IMR-90 (cell line): Measurements from ENCODE around the gene CPLX4.

Experiments used
- BHLHE40 ChIP-seq: fragments of 150-350 bp; IDR thresholded peaks from 2 replicates; pipeline ENCODE4 v1.6.1; 2016; ENCODE audit warnings: mild to moderate bottlenecking, low read depth, low read length
- CEBPB ChIP-seq: IDR thresholded peaks from 2 replicates; pipeline ENCODE4 v1.6.1; 2012; ENCODE audit warnings: low read depth, low read length, improper control_type of control experiment
- CHD1 ChIP-seq: IDR thresholded peaks from 2 replicates; pipeline ENCODE4 v1.6.1; 2012; ENCODE audit warnings: low read depth, low read length, improper control_type of control experiment
- CTCF ChIP-seq: conservative IDR thresholded peaks from 2 replicates; pipeline ENCODE4 v1.5.1; 2012; ENCODE audit warnings: mild to moderate bottlenecking, low read depth, low read length, improper control_type of control experiment
- ELK1 ChIP-seq: fragments of 150-350 bp; IDR thresholded peaks from 2 replicates; pipeline ENCODE4 v1.6.1; 2016; ENCODE audit warnings: low read depth, mild to moderate bottlenecking, low read length, moderate library complexity, borderline replicate concordance
- MAFK ChIP-seq: IDR thresholded peaks from 2 replicates; pipeline ENCODE4 v1.6.1; 2012; ENCODE audit warnings: low read depth, low read length, improper control_type of control experiment
- MXI1 ChIP-seq: IDR thresholded peaks from 2 replicates; pipeline ENCODE4 v1.6.1; 2012; ENCODE audit warnings: low read depth, mild to moderate bottlenecking, low read length, moderate library complexity, borderline replicate concordance
- NFE2L2 ChIP-seq: fragments of 150-350 bp; IDR thresholded peaks from 2 replicates; pipeline ENCODE4 v1.6.1; 2016; ENCODE audit warnings: low read depth, mild to moderate bottlenecking, low read length
- POLR2A ChIP-seq: IDR thresholded peaks from 2 replicates; pipeline ENCODE4 v1.6.1; 2012; ENCODE audit warnings: mild to moderate bottlenecking, low read depth, low read length
- RAD21 ChIP-seq: IDR thresholded peaks from 2 replicates; pipeline ENCODE4 v1.6.1; 2012; ENCODE audit warnings: low read length, improper control_type of control experiment
- RCOR1 ChIP-seq: IDR thresholded peaks from 2 replicates; pipeline ENCODE4 v1.6.1; 2012; ENCODE audit warnings: mild to moderate bottlenecking, low read length, improper control_type of control experiment; ENCODE audit not compliant: insufficient replicate concordance
- SMC3 ChIP-seq: fragments of 150-350 bp; IDR thresholded peaks from 2 replicates; pipeline ENCODE4 v1.6.1; 2016; ENCODE audit warnings: low read depth, mild to moderate bottlenecking, antibody characterized with exemption, low read length, moderate library complexity
- USF2 ChIP-seq: fragments of 150-350 bp; IDR thresholded peaks from 2 replicates; pipeline ENCODE4 v1.6.1; 2017; ENCODE audit warnings: mild to moderate bottlenecking, antibody characterized with exemption, low read length, low read depth

GRCh38 chr18:59273759-59274532 lies 44.5 kb downstream of the CPLX4 start:
- TF ChIP-seq CTCF (no peak), MAFK (no peak), USF2 (no peak), ELK1 (no peak), POLR2A (no peak), RAD21 (no peak), RCOR1 (no peak), BHLHE40 (no peak), CHD1 (no peak), MXI1 (no peak), SMC3 (no peak), CEBPB (no peak), NFE2L2 (no peak)
